ENCODE measurements around the gene EIF3I. TPM values are rescaled to one million over a fixed set of nuclear protein-coding genes. Genes with fewer than 3 reads are reported as not detected.

EIF3I gene
- total and polyA plus RNA-seq, 2 of the 13 experiments (the other 11 are each of a cell fraction or from before 2014, with no cell fraction given), result 210 to 223 TPM

DNA sequence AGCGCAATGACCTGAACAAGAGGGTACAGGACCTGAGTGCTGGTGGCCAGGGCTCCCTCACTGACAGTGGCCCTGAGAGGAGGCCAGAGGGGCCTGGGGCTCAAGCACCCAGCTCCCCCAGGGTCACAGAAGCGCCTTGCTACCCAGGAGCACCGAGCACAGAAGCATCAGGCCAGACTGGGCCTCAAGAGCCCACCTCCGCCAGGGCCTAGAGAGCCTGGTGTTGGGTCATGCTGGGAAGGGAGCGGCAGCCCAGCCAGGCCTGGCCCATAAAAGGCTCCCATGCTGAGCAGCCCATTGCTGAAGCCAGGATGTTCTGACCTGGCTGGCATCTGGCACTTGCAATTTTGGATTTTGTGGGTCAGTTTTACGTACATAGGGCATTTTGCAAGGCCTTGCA, 27.2 kb upstream of the EIF3I start:
- Histone ChIP-seq H3K4me2 (ENCODE audit: low read depth, low read length) (no peak overlapping the region), H4K20me1 (ENCODE audit: insufficient read depth, low read length) (no peaks in the 10 kb centered on the region), H3K36me3 (replicated peaks in 1 of 2; ENCODE audit: control insufficient read depth in 1 of 2, insufficient read depth in 2 of 2, low read length in 2 of 2) (peaks cover 45 to 73% of the 10 kb centered on the region in 2 experiments), H3K4me3 (replicated peaks in 1 of 3; ENCODE audit: insufficient read depth in 1 of 3, low read depth in 2 of 3, low read length in 3 of 3) (no peak overlapping the region), H3K4me1 (ENCODE audit: insufficient read depth, low read length) (peaks cover 4% of the 10 kb centered on the region), H3K9ac (ENCODE audit: insufficient read depth, low read depth, low read length) (no peak overlapping the region), H3K79me2 (ENCODE audit: insufficient read depth, low read length) (no peaks in the 10 kb centered on the region), H3K27ac (ENCODE audit: extremely low read length, insufficient read depth, low read length) (no peak overlapping the region), H3K9me3 (ENCODE audit: low read length) (no peaks in the 10 kb centered on the region), H3K27me3 (ENCODE audit: control insufficient read depth in 1 of 2, insufficient read depth in 2 of 2, low read length in 2 of 2) (no peaks in the 10 kb centered on the region), H2AFZ (ENCODE audit: low read length) (no peak overlapping the region)
- intact Hi-C loops (cut with micrococcal nuclease; ENCODE audit: unreplicated experiment), result no loop called here
- CTCF ChIA-PET (ENCODE audit: low intra/inter-chr PET ratio, low total read pairs), result no interaction called here
- 100% methylated on average over 3 of the region's 6 CpGs for WGBS (ENCODE audit: low lambda C conversion rate)
- DNase-seq (ENCODE audit: low spot score), result no peak
- in situ Hi-C loops (cut with HindIII; ENCODE audit: extremely low pct_ligation_motif_present, low pct_unique_long_range_greater_than_20kb), result no loop called here
- POLR2A ChIA-PET, result interaction anchor here (1.1 kb wide), 1 partner anchor 16 kb away, joined by 4 read pairs; the partner anchor contains the start of gene TXLNA
- FAIRE-seq, result no peak
- no peak for ATAC-seq
- no TSS peak for BruUV-seq (replicated peaks)
- TF ChIP-seq ZNF589 (CRISPR knock-in tag; conservative IDR thresholded peaks at IDR 0.05) (no peak), SRSF1 (optimal IDR thresholded peaks at IDR 0.05; ENCODE audit: low read depth, low read length) (no peak), ZNF580 (CRISPR knock-in tag; IDR thresholded peaks at IDR 0.05; ENCODE audit: borderline replicate concordance, low read depth) (no peak), ZNF362 (CRISPR knock-in tag; IDR thresholded peaks at IDR 0.05; ENCODE audit: borderline replicate concordance) (no peak), ZNF766 (CRISPR knock-in tag; IDR thresholded peaks at IDR 0.05; ENCODE audit: borderline replicate concordance) (no peak), MBD4 (IDR thresholded peaks at IDR 0.05; ENCODE audit: borderline replicate concordance, low read length) (no peak), WIZ (CRISPR knock-in tag; IDR thresholded peaks at IDR 0.05) (no peak), ZNF780A (CRISPR knock-in tag; IDR thresholded peaks at IDR 0.05) (no peak), TEF (CRISPR knock-in tag; IDR thresholded peaks at IDR 0.05) (no peak), HNRNPLL (IDR thresholded peaks at IDR 0.05; ENCODE audit: low read depth, low read length, poor library complexity, severe bottlenecking) (no peak), ERF (CRISPR knock-in tag; IDR thresholded peaks at IDR 0.05) (no peak), HHEX (CRISPR knock-in tag; IDR thresholded peaks at IDR 0.05) (no peak), ZNF605 (CRISPR knock-in tag; IDR thresholded peaks at IDR 0.05) (no peak), MLXIP (CRISPR knock-in tag; IDR thresholded peaks at IDR 0.05; ENCODE audit: borderline replicate concordance) (no peak)
- TF ChIP-seq, protein P1, sequence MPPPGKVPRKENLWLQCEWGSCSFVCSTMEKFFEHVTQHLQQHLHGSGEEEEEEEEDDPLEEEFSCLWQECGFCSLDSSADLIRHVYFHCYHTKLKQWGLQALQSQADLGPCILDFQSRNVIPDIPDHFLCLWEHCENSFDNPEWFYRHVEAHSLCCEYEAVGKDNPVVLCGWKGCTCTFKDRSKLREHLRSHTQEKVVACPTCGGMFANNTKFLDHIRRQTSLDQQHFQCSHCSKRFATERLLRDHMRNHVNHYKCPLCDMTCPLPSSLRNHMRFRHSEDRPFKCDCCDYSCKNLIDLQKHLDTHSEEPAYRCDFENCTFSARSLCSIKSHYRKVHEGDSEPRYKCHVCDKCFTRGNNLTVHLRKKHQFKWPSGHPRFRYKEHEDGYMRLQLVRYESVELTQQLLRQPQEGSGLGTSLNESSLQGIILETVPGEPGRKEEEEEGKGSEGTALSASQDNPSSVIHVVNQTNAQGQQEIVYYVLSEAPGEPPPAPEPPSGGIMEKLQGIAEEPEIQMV (CRISPR knock-in tag; IDR thresholded peaks at IDR 0.05; ENCODE audit: low read depth), result no peak
- TF ChIP-seq, protein P2, sequence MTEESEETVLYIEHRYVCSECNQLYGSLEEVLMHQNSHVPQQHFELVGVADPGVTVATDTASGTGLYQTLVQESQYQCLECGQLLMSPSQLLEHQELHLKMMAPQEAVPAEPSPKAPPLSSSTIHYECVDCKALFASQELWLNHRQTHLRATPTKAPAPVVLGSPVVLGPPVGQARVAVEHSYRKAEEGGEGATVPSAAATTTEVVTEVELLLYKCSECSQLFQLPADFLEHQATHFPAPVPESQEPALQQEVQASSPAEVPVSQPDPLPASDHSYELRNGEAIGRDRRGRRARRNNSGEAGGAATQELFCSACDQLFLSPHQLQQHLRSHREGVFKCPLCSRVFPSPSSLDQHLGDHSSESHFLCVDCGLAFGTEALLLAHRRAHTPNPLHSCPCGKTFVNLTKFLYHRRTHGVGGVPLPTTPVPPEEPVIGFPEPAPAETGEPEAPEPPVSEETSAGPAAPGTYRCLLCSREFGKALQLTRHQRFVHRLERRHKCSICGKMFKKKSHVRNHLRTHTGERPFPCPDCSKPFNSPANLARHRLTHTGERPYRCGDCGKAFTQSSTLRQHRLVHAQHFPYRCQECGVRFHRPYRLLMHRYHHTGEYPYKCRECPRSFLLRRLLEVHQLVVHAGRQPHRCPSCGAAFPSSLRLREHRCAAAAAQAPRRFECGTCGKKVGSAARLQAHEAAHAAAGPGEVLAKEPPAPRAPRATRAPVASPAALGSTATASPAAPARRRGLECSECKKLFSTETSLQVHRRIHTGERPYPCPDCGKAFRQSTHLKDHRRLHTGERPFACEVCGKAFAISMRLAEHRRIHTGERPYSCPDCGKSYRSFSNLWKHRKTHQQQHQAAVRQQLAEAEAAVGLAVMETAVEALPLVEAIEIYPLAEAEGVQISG (CRISPR knock-in tag; IDR thresholded peaks at IDR 0.05), result no peak

Data from HepG2 (cell line).